ENCODE measurements around the gene LPO.

Gene LPO

DNA sequence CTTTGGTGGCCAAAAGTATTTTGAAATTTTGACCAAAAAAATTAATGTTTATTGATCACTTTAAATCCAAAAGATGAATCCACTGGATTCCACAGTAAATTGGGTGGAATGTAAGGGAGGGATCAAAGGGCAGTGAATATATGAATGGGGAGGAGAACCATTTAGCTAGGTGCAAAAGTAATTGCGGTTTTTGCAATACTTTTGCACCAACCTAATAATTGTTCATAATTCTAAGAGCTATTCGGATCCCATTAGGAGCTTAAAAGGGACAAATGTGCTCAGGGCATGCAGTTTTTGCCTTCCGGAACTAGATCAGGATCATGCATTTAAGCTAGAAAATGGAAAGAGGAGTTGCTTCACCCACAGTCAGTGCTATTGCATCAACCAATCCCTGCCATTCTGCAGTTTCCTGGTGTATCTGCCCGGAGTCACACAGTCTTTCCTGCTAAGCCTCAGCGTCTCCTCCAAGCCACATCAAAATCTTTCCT lies at the start of gene LPO:
Gene LPO (plus strand): TSS at position 438 of the 488 bp plus-strand sequence. CDS start 4,396 bp downstream, outside the sequence.
- DNase-seq, result no peak

GRCh38 chr17:58189436-58190146 lies 48.8 kb upstream of the LPO start:
- DNase-seq, result no peak

GRCh38 chr17:58191241-58191896 lies 47.0 kb upstream of the LPO start:
- DNase-seq, result no peak

GRCh38 chr17:58192612-58193011 lies 45.8 kb upstream of the LPO start, which contains the start of gene EPX:
Gene EPX (plus strand): TSS chr17:58192726. CDS start chr17:58192847, 121 bp downstream.
- DNase-seq, result no peak

DNA sequence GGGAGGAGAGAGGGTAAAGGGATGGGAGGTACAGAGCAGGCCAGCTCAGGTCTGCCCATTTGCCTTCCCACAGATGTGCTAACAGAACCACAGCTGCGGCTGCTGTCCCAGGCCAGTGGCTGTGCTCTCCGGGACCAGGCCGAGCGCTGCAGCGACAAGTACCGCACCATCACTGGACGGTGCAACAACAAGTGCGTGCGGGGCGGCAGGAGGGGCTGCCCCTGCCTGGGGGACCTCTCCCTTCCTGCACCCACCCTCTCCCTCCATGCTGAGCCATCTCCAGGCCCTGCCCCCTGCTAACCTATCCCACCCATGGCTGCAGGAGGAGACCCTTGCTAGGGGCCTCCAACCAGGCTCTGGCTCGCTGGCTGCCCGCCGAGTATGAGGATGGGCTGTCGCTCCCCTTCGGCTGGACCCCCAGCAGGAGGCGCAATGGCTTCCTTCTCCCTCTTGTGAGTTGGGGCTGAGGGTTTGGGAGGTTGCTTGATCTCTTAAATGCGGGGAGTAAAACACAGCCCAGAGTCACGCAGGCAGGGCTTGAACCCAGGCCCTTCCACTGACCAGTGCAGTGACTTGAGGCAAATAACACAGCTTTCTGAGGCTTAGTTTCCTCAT lies 44.6 kb upstream of the LPO start:
- no peak for DNase-seq

GRCh38 chr17:58195518-58196123 lies 42.8 kb upstream of the LPO start:
- DNase-seq, result no peak

DNA sequence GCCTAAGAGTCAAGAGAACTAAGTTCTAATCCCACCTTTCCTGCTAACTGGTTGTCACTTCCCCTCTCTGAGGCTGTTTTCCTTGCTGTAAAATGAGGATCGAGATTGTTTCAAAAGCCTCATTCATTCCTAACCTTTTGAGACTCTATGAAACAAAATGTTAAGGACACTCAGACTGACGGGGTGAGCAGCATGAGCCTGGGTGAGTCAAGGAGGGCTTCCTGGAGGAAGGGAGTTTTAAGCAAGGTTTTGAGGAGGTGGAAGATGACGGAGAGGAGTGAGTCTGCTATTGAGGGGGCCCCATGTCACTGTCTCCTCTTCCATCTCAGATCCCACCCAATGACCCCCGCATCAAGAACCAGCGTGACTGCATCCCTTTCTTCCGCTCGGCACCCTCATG lies 41.8 kb upstream of the LPO start:
- no peak for DNase-seq

- peak; percentile 28 for DNase-seq
Observed at GRCh38 chr17:58200024-58200633, 38.3 kb upstream of the LPO start.

DNA sequence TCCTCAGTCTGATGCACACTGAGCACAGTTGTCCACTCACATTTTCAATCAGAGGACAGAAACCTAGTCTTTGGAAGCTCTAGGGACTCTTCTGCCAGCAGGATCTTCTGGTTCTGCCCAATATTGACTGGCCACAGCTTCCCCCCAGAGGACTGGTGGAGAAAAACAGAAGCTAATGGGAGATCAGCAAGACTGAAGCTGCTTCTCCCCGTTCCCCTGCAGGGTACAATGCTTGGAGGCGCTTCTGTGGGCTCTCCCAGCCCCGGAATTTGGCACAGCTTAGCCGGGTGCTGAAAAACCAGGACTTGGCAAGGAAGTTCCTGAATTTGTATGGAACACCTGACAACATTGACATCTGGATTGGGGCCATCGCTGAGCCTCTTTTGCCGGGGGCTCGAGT lies 35.5 kb upstream of the LPO start:
- DNase-seq, result no peak

DNA sequence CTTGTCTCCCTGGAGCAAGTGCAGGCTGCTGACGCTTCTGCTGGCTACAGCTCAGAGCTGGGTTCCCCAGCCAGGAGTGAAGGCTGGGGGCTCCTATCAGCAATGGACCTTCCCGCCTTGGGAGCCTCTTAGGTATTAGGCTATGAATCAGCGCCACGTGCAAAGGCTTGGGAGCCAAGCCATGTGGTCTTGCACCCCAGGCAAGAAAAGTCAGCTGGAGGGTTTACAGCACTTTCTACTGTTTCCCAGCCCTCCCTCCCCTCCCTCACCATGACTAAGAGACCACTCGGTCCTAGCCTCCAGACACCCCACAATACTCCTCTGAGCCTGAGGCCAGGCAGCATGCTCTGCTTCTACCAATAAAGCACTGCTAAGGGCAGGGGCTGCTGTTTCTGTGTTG lies 33.6 kb upstream of the LPO start:
- DNase-seq, result no peak

DNA sequence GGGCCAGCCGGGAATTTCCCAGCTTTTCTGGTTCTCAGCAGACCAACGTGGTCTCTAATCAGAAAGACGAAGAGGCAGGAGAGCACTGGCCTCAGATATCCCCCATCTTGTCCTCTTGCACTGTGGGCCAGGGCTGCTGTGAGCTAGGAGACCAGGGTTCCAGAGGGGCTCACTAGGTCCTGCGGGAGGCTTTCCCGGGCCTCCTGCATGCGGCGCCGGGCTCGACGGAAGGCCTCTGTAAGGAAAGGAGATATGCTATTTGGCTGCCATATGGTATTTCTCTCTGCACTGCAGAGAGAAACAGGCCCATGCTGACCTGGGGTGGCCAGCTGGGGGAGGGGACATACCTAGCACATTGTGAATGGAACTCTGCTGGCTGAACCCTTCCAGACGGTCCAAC lies 32.4 kb upstream of the LPO start:
- no peak for DNase-seq

GRCh38 chr17:58207451-58207850 lies 30.9 kb upstream of the LPO start:
- DNase-seq, result no peak

- DNase-seq, result no peak
Observed at GRCh38 chr17:58208344-58208743, 30.0 kb upstream of the LPO start.

DNA sequence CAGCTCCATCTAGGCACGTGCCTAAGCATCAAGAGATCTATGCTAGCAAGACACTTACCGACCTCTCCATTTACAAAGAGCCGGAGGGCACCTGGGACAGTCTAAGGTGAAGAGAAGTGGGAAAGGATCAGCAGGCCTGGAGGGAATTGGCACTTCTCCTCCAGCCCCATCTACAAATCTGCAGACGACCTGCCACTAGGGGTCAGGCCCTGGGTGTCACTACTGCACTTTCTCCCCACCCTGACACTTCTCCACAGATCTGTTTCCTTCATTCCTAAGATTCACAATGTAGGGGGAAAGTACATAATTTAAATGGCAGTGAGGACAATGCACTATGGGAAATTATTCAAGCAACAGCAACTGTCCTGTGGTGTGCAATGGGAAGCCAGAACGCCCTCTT lies 27.5 kb upstream of the LPO start:
- no peak for DNase-seq

DNA sequence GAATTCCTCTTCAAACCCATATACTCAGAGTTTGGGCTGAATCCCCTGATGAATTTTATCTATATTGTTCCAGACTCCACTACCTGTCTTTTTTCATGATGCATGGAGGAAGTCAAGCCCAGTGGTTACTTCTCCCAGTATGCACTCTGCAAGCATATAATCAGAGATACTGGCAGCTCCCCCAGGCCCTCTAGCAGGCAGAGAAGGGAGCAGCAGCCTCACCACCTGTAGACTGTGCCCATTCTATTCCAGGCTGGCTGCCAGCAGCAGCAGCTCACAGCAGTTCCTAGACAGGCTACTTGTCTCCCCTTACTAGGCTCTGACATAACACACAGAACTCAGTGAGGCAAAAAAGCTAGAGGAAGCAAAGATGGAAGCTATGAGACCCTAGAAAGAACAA lies 22.7 kb upstream of the LPO start:
- DNase-seq, result no peak

DNA sequence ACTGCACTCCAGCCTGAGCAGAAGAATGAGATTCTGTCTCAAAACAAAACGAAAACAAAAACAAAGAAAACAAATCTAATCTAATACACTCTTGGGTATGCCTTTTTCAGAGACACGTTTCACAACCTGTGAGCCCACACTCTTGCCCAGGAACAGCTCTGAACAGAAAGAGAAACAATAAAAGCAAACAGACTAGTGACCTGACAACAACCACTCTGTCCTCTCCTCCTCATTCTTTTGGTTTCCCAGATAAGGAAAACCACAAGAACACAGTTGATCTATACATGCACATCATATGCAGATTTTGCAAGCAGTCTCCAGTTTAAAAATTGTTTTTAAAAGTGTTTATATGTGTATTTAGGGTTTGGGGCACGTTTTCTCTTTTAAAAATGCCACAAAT lies 20.6 kb upstream of the LPO start:
- DNase-seq, result no peak

- DNase-seq, result peak; percentile 91
Observed at GRCh38 chr17:58219007-58219788, 19.2 kb upstream of the LPO start, which contains the start of gene MKS1. Gene MKS1 (minus strand): TSS chr17:58219255. CDS start chr17:58219230, 25 bp downstream.

- DNase-seq, result no peak
Observed at GRCh38 chr17:58219789-58220183, 18.6 kb upstream of the LPO start.

GRCh38 chr17:58224315-58224714 lies 14.1 kb upstream of the LPO start:
- DNase-seq, result no peak

DNA sequence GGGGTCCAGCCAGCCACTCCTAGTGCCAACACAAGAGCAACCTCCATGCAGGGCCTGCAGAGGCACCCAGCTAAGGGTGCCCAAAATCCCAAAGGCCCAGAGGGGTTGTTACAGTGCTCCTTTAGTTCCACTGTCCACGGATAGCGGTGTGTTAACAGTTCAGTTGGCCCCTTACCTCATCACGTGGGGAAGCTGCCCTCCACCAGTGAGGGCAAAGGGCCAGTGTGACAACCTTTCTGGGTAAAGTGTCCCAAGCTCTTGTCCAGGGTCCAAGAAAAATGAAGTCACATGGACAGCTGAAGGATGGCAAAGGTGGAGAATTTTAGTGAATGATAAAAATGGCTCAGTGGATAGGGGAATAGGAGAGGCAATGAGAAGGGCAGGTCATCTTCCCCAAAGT lies 10.7 kb upstream of the LPO start:
- DNase-seq, result no peak

GRCh38 chr17:58228679-58229078 lies 9.7 kb upstream of the LPO start:
- no peak for DNase-seq

- DNase-seq, result no peak
Observed at GRCh38 chr17:58229384-58229783, 9.0 kb upstream of the LPO start.
